Measurements from ENCODE around the gene DPH3.

The DPH3 gene

GRCh38 chr3:16253601-16254000 is 11.1 kb downstream of the DPH3 start:
- no peak for DNase-seq

DNA sequence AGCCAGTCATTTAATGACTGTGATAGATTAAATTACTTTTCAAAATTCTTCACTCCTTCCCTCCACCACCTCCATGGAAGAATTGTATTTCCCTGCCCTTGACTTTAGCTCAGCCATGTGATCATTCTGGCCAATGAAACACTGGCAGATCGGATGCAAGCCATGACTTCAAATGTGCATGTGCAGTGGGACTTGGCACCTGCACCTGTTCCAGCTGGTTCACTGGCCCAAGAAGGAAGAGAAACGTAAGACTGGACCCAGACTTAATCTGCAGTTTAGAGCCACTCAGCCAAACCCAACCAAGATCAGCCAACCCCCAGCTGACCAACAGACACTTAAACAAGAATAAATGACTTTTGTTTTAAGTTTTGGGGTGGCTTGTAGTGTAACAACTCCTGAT is 11.8 kb downstream of the DPH3 start:
- DNase-seq, result peak; percentile 1

GRCh38 chr3:16252243-16252978 is 12.3 kb downstream of the DPH3 start:
- DNase-seq, result peak; percentile 68

- DNase-seq, result no peak
These were observed 13.2 kb downstream of the DPH3 start for GRCh38 chr3:16251316-16252085.

GRCh38 chr3:16249886-16250285 is 14.9 kb downstream of the DPH3 start:
- no peak for DNase-seq

DNA sequence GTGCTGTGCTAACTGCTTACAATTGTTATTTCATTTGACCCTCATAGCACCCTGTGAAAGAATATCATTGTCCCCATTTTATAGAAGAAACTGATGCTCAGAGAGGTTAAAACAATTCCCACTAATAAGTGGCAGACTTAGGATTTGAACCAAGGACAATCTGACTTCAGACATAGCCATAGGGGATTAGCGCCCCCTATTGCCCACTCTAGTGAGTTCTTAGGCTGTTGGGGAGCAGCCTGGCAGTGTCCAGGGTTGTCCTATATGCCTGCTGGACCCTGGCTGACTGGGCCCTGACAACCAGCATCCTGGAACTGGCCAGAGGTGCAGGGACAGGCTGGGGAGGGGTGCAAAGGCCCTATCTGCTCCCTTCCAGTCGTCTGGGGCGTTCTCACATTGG is 15.4 kb downstream of the DPH3 start:
- DNase-seq, result peak; percentile 9

GRCh38 chr3:16248556-16248955 is 16.2 kb downstream of the DPH3 start:
- DNase-seq, result no peak

- DNase-seq, result peak; percentile 74
These were observed 17.3 kb downstream of the DPH3 start for GRCh38 chr3:16247282-16248061.

- no peak for DNase-seq
These were observed 19.1 kb downstream of the DPH3 start for GRCh38 chr3:16245609-16246008.

DNA sequence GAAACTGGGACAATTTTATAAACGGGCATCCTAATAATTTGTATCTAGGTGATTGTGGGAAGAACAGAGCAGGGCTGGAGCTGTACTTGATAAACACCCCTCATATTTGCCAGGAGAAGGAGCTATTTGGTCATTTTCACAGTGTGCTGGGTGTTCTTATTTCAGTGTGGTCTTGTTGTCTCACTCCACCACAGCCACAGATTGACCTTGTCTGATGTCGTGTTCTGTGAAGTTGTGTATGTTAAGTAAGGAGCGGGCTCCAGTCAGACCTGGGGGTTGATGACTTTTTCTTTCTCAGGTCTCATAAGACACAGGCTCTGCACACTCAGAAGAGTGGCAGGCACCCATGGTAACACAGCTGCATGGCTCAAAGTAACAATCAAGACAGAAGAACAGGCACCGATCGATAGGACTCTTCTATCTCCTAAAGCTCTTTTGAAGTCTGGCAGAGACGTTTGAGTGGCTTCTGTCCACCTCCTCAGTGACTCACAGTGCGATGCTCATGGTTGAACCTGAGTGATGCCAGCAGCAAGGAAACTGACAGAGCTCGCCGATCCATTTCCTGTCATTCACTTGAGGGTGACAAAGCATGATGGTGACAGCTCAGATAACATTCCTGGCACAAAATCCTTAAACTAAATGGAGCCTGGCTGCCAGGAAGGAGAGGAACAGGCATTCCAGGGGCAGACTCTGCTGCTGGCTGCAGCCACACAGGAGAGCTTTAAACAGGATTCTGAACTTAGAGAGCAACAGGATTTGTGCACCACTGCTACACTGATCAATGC is 20.8 kb downstream of the DPH3 start:
- peak; percentile 3 for DNase-seq

- DNase-seq, result no peak
These were observed 22.6 kb downstream of the DPH3 start for GRCh38 chr3:16242177-16242576.

DNA sequence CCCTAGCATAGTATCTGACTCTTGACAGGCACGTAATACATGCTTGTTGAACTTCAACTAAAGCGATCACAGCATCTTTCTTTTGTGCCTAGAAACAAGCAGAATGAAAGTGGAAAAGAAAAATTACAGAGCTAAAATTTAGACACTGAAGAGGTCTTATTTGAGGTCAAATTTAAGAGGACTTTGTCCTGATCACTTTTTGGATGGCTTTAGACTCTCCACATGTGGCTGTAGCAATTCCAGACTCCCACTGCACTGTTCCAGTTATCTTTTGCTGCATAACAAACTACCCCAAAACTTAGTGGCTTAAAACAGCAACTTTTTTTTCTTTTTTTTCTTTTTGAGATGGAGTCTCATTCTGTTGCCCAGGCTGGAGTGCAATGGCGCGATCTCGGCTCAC is 23.5 kb downstream of the DPH3 start:
- no peak for DNase-seq

DNA sequence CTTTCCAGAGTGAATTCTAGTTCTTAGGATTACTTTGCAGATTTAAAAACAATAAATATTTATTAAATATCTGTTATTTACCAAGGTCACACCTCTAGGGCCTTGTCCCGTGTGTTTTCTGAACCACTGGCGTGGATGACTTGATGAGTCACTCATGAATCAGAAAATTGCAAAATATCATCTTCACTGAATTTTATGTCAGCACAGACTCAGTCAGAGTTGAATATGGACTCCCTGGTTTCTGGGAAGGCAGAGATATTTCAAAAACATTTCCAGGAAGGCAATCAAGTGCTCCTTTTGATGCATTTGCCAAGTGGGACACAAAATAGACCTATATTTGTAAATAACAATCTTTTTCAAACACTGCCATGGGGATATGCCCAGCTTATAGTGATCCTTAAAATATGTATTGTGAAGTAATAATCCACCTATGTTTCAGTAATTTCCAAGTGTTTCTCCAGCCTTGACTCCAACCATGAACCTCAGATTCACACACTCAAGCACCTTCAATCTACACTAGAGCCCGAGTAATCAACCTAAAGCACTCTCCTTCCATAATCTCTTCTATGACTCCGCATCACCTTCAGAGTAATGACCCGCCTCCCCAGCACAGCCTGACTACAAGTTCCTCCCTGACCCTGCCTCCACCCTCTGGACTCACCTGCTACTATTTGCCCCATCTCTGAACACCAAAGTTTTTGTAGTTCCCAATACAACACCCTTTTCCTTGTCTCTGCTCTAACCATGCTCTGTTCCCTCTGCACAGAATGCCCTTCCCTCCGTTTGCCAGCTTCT is 24.3 kb downstream of the DPH3 start:
- peak; percentile 0 for DNase-seq

DNA sequence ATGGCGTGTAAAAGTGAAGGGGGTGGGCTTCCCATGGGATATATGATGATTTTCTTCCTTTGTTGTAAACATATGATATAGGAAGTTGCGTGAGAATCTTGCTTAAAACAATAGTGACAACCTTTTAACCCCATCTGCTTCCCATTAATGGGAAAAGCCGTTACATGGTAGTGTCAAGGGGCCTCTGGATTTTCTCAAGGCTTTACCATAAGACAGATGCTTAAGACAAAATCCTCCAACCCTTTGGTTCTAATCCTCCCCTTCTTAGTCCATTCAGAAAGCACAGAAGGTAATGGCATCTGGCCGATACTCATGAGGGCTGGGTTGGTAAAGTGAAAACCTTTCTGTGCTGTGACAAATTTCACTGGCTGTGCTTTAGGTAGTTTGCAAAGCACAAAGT is 25.0 kb downstream of the DPH3 start:
- DNase-seq, result no peak

GRCh38 chr3:16239086-16239770 is 25.5 kb downstream of the DPH3 start:
- DNase-seq, result no peak

GRCh38 chr3:16236856-16237393 is 27.8 kb downstream of the DPH3 start:
- DNase-seq, result no peak

GRCh38 chr3:16236030-16236639 is 28.6 kb downstream of the DPH3 start:
- DNase-seq, result no peak

GRCh38 chr3:16234281-16234680 is 30.5 kb downstream of the DPH3 start:
- no peak for DNase-seq

DNA sequence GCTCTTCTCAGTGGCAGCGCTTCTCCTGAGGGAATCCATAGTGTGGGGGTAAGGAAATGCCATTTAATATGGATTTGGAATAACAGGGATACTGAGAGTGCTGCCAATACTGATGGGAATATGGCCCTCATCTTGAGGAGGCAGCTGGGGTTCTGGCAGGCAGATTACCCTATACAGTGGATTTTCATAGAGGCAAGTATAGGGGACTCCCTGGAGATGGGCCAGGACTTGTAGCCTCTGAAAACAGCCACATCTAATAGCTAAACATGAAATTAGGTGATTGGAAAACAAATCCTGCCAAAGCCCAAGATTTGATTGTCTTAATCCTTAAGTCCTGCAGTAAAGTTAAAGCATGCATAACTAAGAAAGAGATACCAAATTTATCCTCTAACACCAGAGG is 30.9 kb downstream of the DPH3 start:
- no peak for DNase-seq

DNA sequence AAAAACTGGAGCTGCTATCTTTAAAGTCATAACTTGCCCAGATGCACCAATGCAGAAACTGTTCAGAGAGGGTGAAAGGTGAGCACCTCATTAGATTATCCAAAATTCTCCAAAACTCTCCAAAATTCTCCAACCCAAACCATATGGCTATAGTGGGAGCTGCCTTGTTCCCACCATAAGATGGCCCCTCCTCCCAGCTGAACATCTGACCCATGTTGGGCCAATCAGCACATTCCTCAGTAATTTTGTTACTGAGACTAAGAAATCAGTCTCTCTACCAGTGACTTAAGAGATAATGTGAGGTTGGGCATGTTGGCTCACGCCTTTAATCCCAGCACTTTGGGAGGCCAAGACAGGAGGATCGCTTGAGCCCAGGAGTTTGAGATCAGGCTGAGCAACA is 32.8 kb downstream of the DPH3 start:
- DNase-seq, result no peak

GRCh38 chr3:16229681-16230080 is 35.1 kb downstream of the DPH3 start:
- DNase-seq, result no peak
